CD4-positive, alpha-beta T cell treated with Interferon gamma for 1 hour (primary cell): ENCODE results near the gene ZNF2.
A peak's percentile ranks its signal among the peaks of the same experiment; 100 is the strongest.

Experiments
- DNase-seq: peaks from one replicate; pipeline ENCODE4 v3.0.0-alpha.2; 2020

Gene ZNF2

GRCh38 chr2:95165371-95166064, at the start of gene ZNF2:
TSS of gene ZNF2 (plus strand) at chr2:95165809. CDS start at chr2:95176227, 10,418 bp downstream.
- DNase-seq, result peak; percentile 96

- no peak for DNase-seq
Observed at GRCh38 chr2:95121093-95121406, 44.6 kb upstream of the ZNF2 start.

- peak; percentile 76 for DNase-seq
Observed at GRCh38 chr2:95121407-95122196, 44.0 kb upstream of the ZNF2 start, which contains the start of gene MRPS5. TSS of gene MRPS5 (minus strand) at chr2:95121808. CDS start at chr2:95121791, 17 bp downstream.

- no peak for DNase-seq
Observed at GRCh38 chr2:95122197-95122551, 43.4 kb upstream of the ZNF2 start.

GRCh38 chr2:95138702-95139101, 26.9 kb upstream of the ZNF2 start:
- no peak for DNase-seq

- DNase-seq, result no peak
Observed at GRCh38 chr2:95143838-95144237, 21.8 kb upstream of the ZNF2 start.

GRCh38 chr2:95149397-95149984, 16.1 kb upstream of the ZNF2 start:
- DNase-seq, result no peak

- DNase-seq, result no peak
Observed at GRCh38 chr2:95158441-95158840, 7.2 kb upstream of the ZNF2 start.

GRCh38 chr2:95158891-95159619, 6.6 kb upstream of the ZNF2 start:
- no peak for DNase-seq

- DNase-seq, result peak; percentile 81
Observed at GRCh38 chr2:95159690-95160449, 5.7 kb upstream of the ZNF2 start, which contains the start of gene ZNF514. TSS of gene ZNF514 (minus strand) at chr2:95159848. CDS start at chr2:95153253, 6,595 bp downstream.

GRCh38 chr2:95165030-95165370, 609 bp upstream of the ZNF2 start:
- DNase-seq, result no peak

- no peak for DNase-seq
Observed at GRCh38 chr2:95166065-95166763, 605 bp downstream of the ZNF2 start.

- DNase-seq, result no peak
Observed at GRCh38 chr2:95171902-95172301, 6.3 kb downstream of the ZNF2 start.

- DNase-seq, result no peak
Observed at GRCh38 chr2:95174031-95174542, 8.5 kb downstream of the ZNF2 start.

- no peak for DNase-seq
Observed at GRCh38 chr2:95179451-95179850, 13.8 kb downstream of the ZNF2 start.

- no peak for DNase-seq
Observed at GRCh38 chr2:95181774-95182173, 16.2 kb downstream of the ZNF2 start.

- DNase-seq, result no peak
Observed at GRCh38 chr2:95185197-95185596, 19.6 kb downstream of the ZNF2 start.

GRCh38 chr2:95185973-95186372, 20.4 kb downstream of the ZNF2 start:
- DNase-seq, result no peak

GRCh38 chr2:95192956-95193355, 27.3 kb downstream of the ZNF2 start:
- DNase-seq, result peak; percentile 37

- DNase-seq, result no peak
Observed at GRCh38 chr2:95203911-95204310, 38.3 kb downstream of the ZNF2 start.

- DNase-seq, result no peak
Observed at GRCh38 chr2:95204396-95204795, 38.8 kb downstream of the ZNF2 start.

GRCh38 chr2:95206096-95206495, 40.5 kb downstream of the ZNF2 start:
- no peak for DNase-seq
